Loucy (cell line): ENCODE data around the gene OFD1.

Experiments
- H2AFZ ChIP-seq: fragments of 200-600 bp; sonication (generic); 2 replicates; pipeline ENCODE4 v1.6.0; 2016; ENCODE audit warnings: antibody characterized with exemption, mild to moderate bottlenecking, low read length, moderate library complexity
- H3F3A ChIP-seq: fragments of 200-600 bp; 2 replicates; pipeline ENCODE4 v1.6.0; 2016; ENCODE audit warnings: antibody characterized with exemption, low read depth, mild to moderate bottlenecking
- H3K27me3 ChIP-seq: fragments of 200-600 bp; sonication (generic); 2 replicates; pipeline ENCODE4 v1.6.1; 2014; ENCODE audit warnings: low read length, mild to moderate bottlenecking; ENCODE audit not compliant: insufficient read depth, poor library complexity, severe bottlenecking
- H3K36me3 ChIP-seq: fragments of 200-600 bp; sonication (generic); 2 replicates; pipeline ENCODE4 v1.6.1; 2016; ENCODE audit warnings: low read length; ENCODE audit not compliant: insufficient read depth
- H3K4me1 ChIP-seq: fragments of 200-600 bp; sonication (generic); 2 replicates; pipeline ENCODE4 v1.5.1; 2014; ENCODE audit warnings: low read length, mild to moderate bottlenecking; ENCODE audit not compliant: insufficient read depth, poor library complexity, severe bottlenecking
- H3K4me2 ChIP-seq: fragments of 200-600 bp; sonication (generic); 2 replicates; pipeline ENCODE4 v1.6.0; 2014; ENCODE audit warnings: antibody characterized with exemption, low read length, low read depth, mild to moderate bottlenecking; ENCODE audit not compliant: poor library complexity, severe bottlenecking
- H3K4me3 ChIP-seq: fragments of 200-600 bp; sonication (generic); 2 replicates; pipeline ENCODE4 v1.5.1; 2014; ENCODE audit warnings: low read length, mild to moderate bottlenecking, mixed read lengths; ENCODE audit not compliant: poor library complexity, severe bottlenecking
- H3K79me2 ChIP-seq: fragments of 200-600 bp; sonication (generic); 2 replicates; pipeline ENCODE4 v1.6.1; 2014; ENCODE audit warnings: low read length; ENCODE audit not compliant: insufficient read depth
- H3K9ac ChIP-seq: fragments of 200-600 bp; sonication (generic); 2 replicates; pipeline ENCODE4 v1.6.0; 2014; ENCODE audit warnings: mild to moderate bottlenecking, low read depth, low read length, moderate library complexity; ENCODE audit not compliant: poor library complexity, severe bottlenecking
- H3K9me2 ChIP-seq: fragments of 200-600 bp; sonication (generic); replicated peaks from 2 replicates; pipeline ENCODE4 v1.6.1; 2016; ENCODE audit warnings: low read depth, low read length, mixed read lengths
- H3K9me3 ChIP-seq: fragments of 200-600 bp; sonication (generic); 2 replicates; pipeline ENCODE4 v1.6.1; 2014; ENCODE audit warnings: mild to moderate bottlenecking, antibody characterized with exemption, low read length, low read depth; ENCODE audit not compliant: insufficient read depth
- H4K20me1 ChIP-seq: fragments of 200-600 bp; sonication (generic); 2 replicates; pipeline ENCODE4 v1.6.0; 2014; ENCODE audit warnings: antibody characterized with exemption, low read length, mild to moderate bottlenecking; ENCODE audit not compliant: insufficient read depth, poor library complexity, severe bottlenecking
- CTCF ChIP-seq: fragments of 200-600 bp; sonication (generic); conservative IDR thresholded peaks from 2 replicates; pipeline ENCODE4 v1.5.1; 2014; ENCODE audit warnings: mild to moderate bottlenecking, antibody characterized with exemption, low read length
- EZH2phosphoT487 ChIP-seq: fragments of 200-600 bp; IDR thresholded peaks from 2 replicates; pipeline ENCODE4 v1.6.1; 2018; ENCODE audit warnings: antibody characterized with exemption, mild to moderate bottlenecking, moderate library complexity, borderline replicate concordance

OFD1 gene

GRCh38 chrX:13693341-13693961 is 41.1 kb upstream of the OFD1 start:
- Histone ChIP-seq H3F3A (no peaks in the 10 kb centered on the region), H3K4me2 (peak overlapping the region; percentile 76), H2AFZ (no peak overlapping the region), H3K79me2 (peaks cover 94% of the 10 kb centered on the region), H3K4me1 (peaks cover 38% of the 10 kb centered on the region), H3K9ac (peak overlapping the region; percentile 36), H4K20me1 (peaks cover 37% of the 10 kb centered on the region), H3K9me3 (no peaks in the 10 kb centered on the region), H3K4me3 (peak overlapping the region; percentile 56), H3K9me2 (no peaks in the 10 kb centered on the region), H3K27me3 (no peaks in the 10 kb centered on the region), H3K36me3 (no peaks in the 10 kb centered on the region)
- no peak for TF ChIP-seq EZH2phosphoT487
- no peak for TF ChIP-seq CTCF

- Histone ChIP-seq H3K4me2 (peak overlapping the region; percentile 76), H3F3A (no peaks in the 10 kb centered on the region), H3K79me2 (peaks cover 98% of the 10 kb centered on the region), H4K20me1 (peaks cover 37% of the 10 kb centered on the region), H3K9me3 (no peaks in the 10 kb centered on the region), H3K4me3 (peak overlapping the region; percentile 56), H3K27me3 (no peaks in the 10 kb centered on the region), H3K36me3 (no peaks in the 10 kb centered on the region), H3K9ac (peak overlapping the region; percentile 34), H2AFZ (no peak overlapping the region), H3K4me1 (peaks cover 38% of the 10 kb centered on the region), H3K9me2 (no peaks in the 10 kb centered on the region)
- TF ChIP-seq CTCF (no peak), EZH2phosphoT487 (no peak)
Observed at GRCh38 chrX:13694359-13694758, 40.2 kb upstream of the OFD1 start.

GRCh38 chrX:13694983-13695382 is 39.6 kb upstream of the OFD1 start:
- Histone ChIP-seq H4K20me1 (peaks cover 37% of the 10 kb centered on the region), H3K27me3 (no peaks in the 10 kb centered on the region), H3F3A (no peaks in the 10 kb centered on the region), H2AFZ (no peak overlapping the region), H3K4me2 (peak overlapping the region; percentile 76), H3K4me3 (peak overlapping the region; percentile 56), H3K9me2 (no peaks in the 10 kb centered on the region), H3K36me3 (no peaks in the 10 kb centered on the region), H3K4me1 (peaks cover 38% of the 10 kb centered on the region), H3K9me3 (no peaks in the 10 kb centered on the region), H3K79me2 (peaks cover 97% of the 10 kb centered on the region), H3K9ac (peak overlapping the region; percentile 34)
- TF ChIP-seq EZH2phosphoT487 (no peak), CTCF (no peak)
